Epithelial cell of esophagus (primary cell): ENCODE data around the gene CTU1.

Experiments
- DNase-seq: peaks from one replicate; pipeline ENCODE4 v3.0.0; 2010; ENCODE audit warnings: low read depth
- H3K4me3 ChIP-seq: 2 replicates; pipeline ENCODE4 v1.5.1; 2011; ENCODE audit warnings: mild to moderate bottlenecking, low read length, control low read depth
- CTCF ChIP-seq: IDR thresholded peaks from 2 replicates; pipeline ENCODE4 v1.5.1; 2011; ENCODE audit warnings: low read depth, mild to moderate bottlenecking, low read length, control low read depth, inconsistent platforms; ENCODE audit not compliant: insufficient read depth; ENCODE audit errors: missing control alignments

Gene CTU1

GRCh38 chr19:51139299-51140014, 31.2 kb upstream of the CTU1 start:
- no peak for TF ChIP-seq CTCF
- DNase-seq: no peak
- no peak overlapping the region for H3K4me3 ChIP-seq

- DNase-seq: no peak
- TF ChIP-seq CTCF: no peak
- no peak overlapping the region for H3K4me3 ChIP-seq
These were observed 30.4 kb upstream of the CTU1 start for GRCh38 chr19:51138549-51138979.

- no peak for TF ChIP-seq CTCF
These were observed 29.7 kb upstream of the CTU1 start for GRCh38 chr19:51137792-51138425.

GRCh38 chr19:51136851-51137551, 28.8 kb upstream of the CTU1 start:
- no peak overlapping the region for H3K4me3 ChIP-seq
- DNase-seq: no peak
- TF ChIP-seq CTCF: no peak

More at GRCh38 chr19:51137792-51138425, 29.7 kb upstream of the CTU1 start:
- no peak for DNase-seq
- H3K4me3 ChIP-seq: no peak overlapping the region

- no peak for TF ChIP-seq CTCF
- H3K4me3 ChIP-seq: no peak overlapping the region
- DNase-seq: no peak
These were observed 28.0 kb upstream of the CTU1 start for GRCh38 chr19:51135986-51136762.

- no peak overlapping the region for H3K4me3 ChIP-seq
- DNase-seq: no peak
- TF ChIP-seq CTCF: no peak
These were observed 26.8 kb upstream of the CTU1 start for GRCh38 chr19:51135004-51135403.
